Peyer's patch (tissue), 4 donors: ENCODE data around the gene CD81. TPM values are rescaled to one million over a fixed set of nuclear protein-coding genes. Genes with fewer than 3 reads are reported as not detected.

Experiments
- DNase-seq, 3 donors: peaks; one replicate each; pipeline ENCODE4 v3.0.0-alpha.2; 2017 to 2019
- H3K27ac ChIP-seq, 4 donors: fragments of 200-600 bp; sonication (generic); one replicate each; pipeline ENCODE4 v1.5.1; 2016 to 2019
- H3K27me3 ChIP-seq, 2 donors: fragments of 200-600 bp; sonication (generic); one replicate each; pipeline ENCODE4 v1.5.1; 2019
- H3K36me3 ChIP-seq, 3 donors: fragments of 200-600 bp; sonication (generic); one replicate each; pipeline ENCODE4 v1.5.1; 2016 to 2019
- H3K4me1 ChIP-seq, 4 donors: fragments of 200-600 bp; sonication (generic); one replicate each; pipeline ENCODE4 v1.5.1; 2016 to 2019
- H3K4me3 ChIP-seq, 4 donors: fragments of 200-600 bp; sonication (generic); 1 replicate in 3 of 4; 2 replicates in 1 of 4; pipeline ENCODE4 v1.5.1; 2016 to 2019; ENCODE audit warnings: mild to moderate bottlenecking in 1 of 4
- H3K9me3 ChIP-seq, 4 donors: fragments of 200-600 bp; sonication (generic); one replicate each; pipeline ENCODE4 v1.5.1; 2016 to 2019; ENCODE audit warnings: mild to moderate bottlenecking in 1 of 4
- POLR2A ChIP-seq, 2 donors: fragments of 450-650 bp; IDR thresholded peaks; one replicate each; pipeline ENCODE4 v1.5.1; 2017; ENCODE audit warnings: antibody characterized with exemption in 2 of 2, mild to moderate bottlenecking in 2 of 2, moderate library complexity in 2 of 2
- total RNA-seq, 4 donors: library from RNA; depleted of rRNA; stranded (reverse); fragments of >200 nt; gene quantifications; one replicate each; pipeline ENCODE4 v1.1.0, GENCODE V29; 2016
- TF ChIP-seq, protein P1 (sequence below), 6 experiments: fragments of 450-650 bp in 4 of 6; fragments of 200-600 bp in 2 of 6; sonication (generic) in 1 of 6; IDR thresholded peaks; one replicate each; pipeline ENCODE4 v1.5.1; 2017 to 2019; ENCODE audit warnings: antibody characterized with exemption in 6 of 6, mild to moderate bottlenecking in 3 of 6, moderate library complexity in 1 of 6

CD81 gene
- total RNA-seq, 4 donors from 2014 or later = 49.2 to 124 (median 100) TPM

DNA sequence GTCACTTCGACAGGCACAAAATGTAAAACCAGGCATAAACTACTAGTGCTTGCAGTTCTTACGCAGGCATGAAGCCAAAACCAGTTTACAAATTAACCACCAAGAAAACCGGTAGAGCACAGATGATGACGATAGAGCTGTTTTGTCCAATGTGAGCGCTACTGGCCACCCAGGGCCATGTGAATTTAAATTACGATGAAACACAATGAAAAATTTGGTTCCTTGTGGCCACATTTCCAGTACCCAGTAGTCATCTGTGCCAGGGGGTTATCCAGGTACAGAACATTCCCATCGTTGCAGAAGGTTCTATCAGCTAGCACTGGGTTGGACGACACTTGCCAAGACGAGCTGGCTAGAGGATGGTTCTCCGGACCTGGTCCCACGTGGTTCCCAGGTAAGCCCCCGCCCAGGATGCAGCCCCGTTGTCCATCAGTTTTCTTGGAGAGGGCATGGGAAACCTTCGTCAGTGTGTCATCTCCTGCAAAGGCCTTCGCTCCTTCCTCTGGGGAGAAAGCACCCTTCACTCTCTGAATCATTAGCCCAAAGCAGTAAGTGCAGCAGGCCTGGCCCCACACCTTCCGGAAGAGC, 1.1 kb upstream of the CD81 start:
- DNase-seq = peak in 1 of 3 donors; percentile 25
- H3K27ac ChIP-seq = no peak overlapping the region
- no peaks in the 10 kb centered on the region for H3K9me3 ChIP-seq
- H3K27me3 ChIP-seq = no peaks in the 10 kb centered on the region
- H3K4me1 ChIP-seq = peaks cover 0 to 32% (median 27%) of the 10 kb centered on the region in 4 donors
- H3K4me3 ChIP-seq = no peak overlapping the region
- TF ChIP-seq POLR2A (IDR thresholded peaks at IDR 0.05) = no peak
- TF ChIP-seq, protein P1, sequence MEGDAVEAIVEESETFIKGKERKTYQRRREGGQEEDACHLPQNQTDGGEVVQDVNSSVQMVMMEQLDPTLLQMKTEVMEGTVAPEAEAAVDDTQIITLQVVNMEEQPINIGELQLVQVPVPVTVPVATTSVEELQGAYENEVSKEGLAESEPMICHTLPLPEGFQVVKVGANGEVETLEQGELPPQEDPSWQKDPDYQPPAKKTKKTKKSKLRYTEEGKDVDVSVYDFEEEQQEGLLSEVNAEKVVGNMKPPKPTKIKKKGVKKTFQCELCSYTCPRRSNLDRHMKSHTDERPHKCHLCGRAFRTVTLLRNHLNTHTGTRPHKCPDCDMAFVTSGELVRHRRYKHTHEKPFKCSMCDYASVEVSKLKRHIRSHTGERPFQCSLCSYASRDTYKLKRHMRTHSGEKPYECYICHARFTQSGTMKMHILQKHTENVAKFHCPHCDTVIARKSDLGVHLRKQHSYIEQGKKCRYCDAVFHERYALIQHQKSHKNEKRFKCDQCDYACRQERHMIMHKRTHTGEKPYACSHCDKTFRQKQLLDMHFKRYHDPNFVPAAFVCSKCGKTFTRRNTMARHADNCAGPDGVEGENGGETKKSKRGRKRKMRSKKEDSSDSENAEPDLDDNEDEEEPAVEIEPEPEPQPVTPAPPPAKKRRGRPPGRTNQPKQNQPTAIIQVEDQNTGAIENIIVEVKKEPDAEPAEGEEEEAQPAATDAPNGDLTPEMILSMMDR (IDR thresholded peaks at IDR 0.05) = no peak
- no peaks in the 10 kb centered on the region for H3K36me3 ChIP-seq

DNA sequence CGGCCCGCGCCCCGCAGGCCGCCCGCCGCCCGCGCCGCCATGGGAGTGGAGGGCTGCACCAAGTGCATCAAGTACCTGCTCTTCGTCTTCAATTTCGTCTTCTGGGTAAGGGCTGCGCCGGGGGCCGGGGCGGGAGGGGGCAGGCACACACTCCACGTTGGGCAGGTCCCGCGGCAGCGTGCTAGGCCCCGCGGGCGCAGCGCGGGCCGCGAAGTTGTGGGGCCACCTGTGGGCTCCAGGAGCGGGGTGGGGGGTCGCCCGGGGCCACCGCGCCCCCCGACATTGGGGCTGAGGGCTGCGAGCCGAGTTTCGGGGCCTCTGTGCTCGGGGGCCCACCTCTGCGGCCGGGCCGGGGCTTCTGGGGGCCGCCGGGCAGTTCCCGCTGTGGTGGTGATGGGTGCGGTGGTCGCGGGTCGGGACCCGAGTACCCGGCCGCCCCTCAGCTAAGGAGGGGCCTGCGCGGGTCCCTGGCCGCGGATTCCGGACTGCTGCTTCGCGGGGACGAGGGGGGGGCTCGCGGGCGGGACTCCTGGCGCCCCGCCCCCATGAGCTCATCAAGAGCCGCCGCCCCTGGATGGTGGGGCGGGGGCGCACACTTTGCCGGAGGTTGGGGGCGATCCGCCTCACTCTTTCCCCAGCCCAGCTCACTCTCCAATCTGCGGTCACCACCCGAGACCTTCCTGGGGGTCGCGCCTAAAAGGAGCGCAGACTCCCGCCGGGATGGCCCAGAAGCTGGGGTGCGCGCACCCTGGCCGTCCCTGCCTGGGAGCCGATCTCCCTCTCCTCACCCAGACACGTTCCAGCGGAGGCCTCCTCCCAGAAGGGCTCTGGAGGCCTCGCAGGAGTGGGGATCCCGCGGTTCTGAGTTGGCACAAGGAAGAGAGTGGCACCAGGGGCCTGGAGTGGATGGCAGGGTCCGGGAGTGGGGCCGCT, 667 bp downstream of the CD81 start:
- Histone ChIP-seq H3K27ac (peak overlapping the region; percentile 87 to 97 (median 94)), H3K27me3 (no peaks in the 10 kb centered on the region), H3K4me1 (peaks cover 0 to 49% (median 45%) of the 10 kb centered on the region in 4 donors), H3K4me3 (peak overlapping the region; percentile 92 to 100 (median 96)), H3K9me3 (no peaks in the 10 kb centered on the region), H3K36me3 (no peaks in the 10 kb centered on the region)
- no peak for TF ChIP-seq POLR2A (IDR thresholded peaks at IDR 0.05)
- TF ChIP-seq, protein P1 (IDR thresholded peaks at IDR 0.05) = no peak
- DNase-seq = peak; percentile 71 to 85 (median 83)

DNA sequence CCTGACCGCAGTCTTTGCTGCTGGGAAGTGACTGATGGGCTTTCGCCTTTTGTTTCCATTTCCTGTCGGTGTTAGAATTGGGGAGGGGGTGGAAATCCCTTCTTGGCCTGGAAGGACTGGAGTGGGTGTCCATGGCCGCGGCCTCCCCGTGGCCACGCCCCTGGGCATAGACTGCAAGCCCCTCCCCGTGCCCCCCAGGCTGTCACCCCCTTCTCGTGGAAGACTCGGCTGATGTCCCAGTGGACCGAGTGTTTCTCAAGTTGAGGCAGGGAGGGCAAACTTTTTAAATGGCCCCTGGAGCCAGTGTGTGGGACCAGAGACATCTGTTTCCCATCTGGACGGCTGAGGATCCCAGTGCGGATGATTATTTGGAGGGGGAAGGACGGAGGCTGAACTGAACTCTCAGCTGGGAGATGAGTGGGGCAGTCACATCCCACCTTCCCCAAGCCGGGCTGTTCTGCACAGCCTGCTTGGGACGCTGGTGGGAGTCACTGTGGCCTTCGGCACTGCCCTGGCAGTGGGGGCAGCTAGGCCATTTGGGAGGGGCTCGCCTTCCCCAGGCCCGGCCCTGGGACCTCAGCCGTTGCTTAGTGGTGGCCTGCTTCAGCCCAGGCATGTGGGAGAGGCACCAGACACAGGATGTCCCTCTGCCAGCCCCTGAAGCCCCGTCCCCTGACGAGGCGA, 1.6 kb downstream of the CD81 start:
- TF ChIP-seq, protein P1 (IDR thresholded peaks at IDR 0.05) = no peak
- TF ChIP-seq POLR2A (IDR thresholded peaks at IDR 0.05) = no peak
- H3K27me3 ChIP-seq = no peaks in the 10 kb centered on the region
- peak in 2 of 3 donors; percentile 27 to 53 for DNase-seq
- peaks cover 0 to 58% (median 51%) of the 10 kb centered on the region in 4 donors for H3K4me1 ChIP-seq
- peak overlapping the region; percentile 87 to 97 (median 94) for H3K27ac ChIP-seq
- peak overlapping the region; percentile 92 to 100 (median 96) for H3K4me3 ChIP-seq
- H3K9me3 ChIP-seq = no peaks in the 10 kb centered on the region
- H3K36me3 ChIP-seq = no peaks in the 10 kb centered on the region

DNA sequence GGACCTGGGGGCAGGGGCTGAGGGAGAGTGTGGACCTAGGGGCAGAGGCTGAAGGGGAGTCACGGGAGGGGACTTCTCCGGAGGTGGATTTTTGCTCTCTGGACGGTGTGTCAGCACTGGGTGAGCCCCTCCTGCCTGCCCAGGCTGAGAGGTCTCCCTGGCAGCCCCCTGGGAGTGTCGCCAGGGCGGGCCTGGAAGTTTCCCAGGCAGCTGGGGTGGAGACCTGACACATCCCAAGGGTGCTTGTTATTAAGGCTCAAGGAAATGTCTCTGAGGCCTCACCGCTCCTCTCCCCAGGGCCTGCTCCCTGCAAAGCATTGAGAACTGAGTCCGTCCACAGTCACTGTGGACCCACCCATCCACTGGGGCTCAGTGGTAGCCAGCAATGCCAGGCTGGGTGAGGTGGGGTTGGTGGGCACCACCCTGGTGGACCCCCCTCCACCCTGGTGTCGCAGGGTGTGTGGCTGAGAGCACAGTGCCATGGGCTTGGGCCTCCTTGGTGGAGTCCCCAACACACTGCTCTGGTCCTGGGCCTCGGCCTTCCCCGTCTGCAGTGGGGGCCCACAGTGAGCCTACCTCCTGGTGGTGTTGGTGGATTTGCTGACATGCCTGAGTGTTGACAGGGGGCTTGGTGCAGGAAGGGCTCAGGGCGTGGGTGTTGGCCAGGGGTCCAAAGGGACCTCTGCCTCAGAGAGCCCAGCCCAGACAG, 2.5 kb downstream of the CD81 start:
- TF ChIP-seq, protein P1 (IDR thresholded peaks at IDR 0.05) = no peak
- no peak for TF ChIP-seq POLR2A (IDR thresholded peaks at IDR 0.05)
- Histone ChIP-seq H3K27me3 (no peaks in the 10 kb centered on the region), H3K27ac (peak overlapping the region; percentile 87 to 97 (median 94)), H3K4me3 (peak overlapping the region in 3 of 4 donors; percentile 22 to 92 (median 31)), H3K4me1 (peaks cover 0 to 68% (median 54%) of the 10 kb centered on the region in 4 donors), H3K36me3 (no peaks in the 10 kb centered on the region), H3K9me3 (no peaks in the 10 kb centered on the region)
- DNase-seq = peak in 1 of 3 donors; percentile 45

DNA sequence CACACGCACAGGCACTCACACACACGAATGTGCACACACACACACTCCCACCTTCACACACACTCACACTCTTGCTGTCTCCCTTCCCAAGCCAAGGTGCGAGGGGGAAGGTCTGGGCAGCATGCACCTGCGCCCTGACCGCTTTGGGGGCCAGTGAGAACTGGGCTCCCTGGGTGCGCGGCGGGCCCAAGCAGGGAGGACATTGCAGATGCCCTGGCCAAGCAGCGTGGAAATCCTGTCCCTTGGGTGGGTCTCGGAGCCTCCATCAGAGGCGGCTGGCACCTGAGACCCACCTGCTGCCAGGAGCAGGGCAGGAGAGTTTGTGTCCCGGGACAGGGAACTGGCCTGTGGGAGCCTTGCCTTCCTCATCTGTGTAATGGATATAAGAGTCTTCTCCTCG, 3.3 kb downstream of the CD81 start:
- TF ChIP-seq, protein P1 (IDR thresholded peaks at IDR 0.05) = no peak
- no peak for TF ChIP-seq POLR2A (IDR thresholded peaks at IDR 0.05)
- Histone ChIP-seq H3K4me1 (peaks cover 0 to 75% (median 59%) of the 10 kb centered on the region in 4 donors), H3K9me3 (no peaks in the 10 kb centered on the region), H3K27me3 (no peaks in the 10 kb centered on the region), H3K27ac (peak overlapping the region; percentile 87 to 97 (median 94)), H3K36me3 (no peaks in the 10 kb centered on the region), H3K4me3 (peak overlapping the region in 3 of 4 donors; percentile 20 to 31 (median 22))
- DNase-seq = no peak
